Naive B cell (primary cell): ENCODE measurements around the gene KLF6. TPM values are rescaled to one million over a fixed set of nuclear protein-coding genes. Genes with fewer than 3 reads are reported as not detected.

Experiments used
- ATAC-seq, 2 donors: fragments of 150-1000 bp; cut with Tn5 transposase; 2 replicates each; pipeline ENCODE4 v1.10.0; 2021; ENCODE audit warnings: low read depth in 2 of 2, mild to moderate bottlenecking in 2 of 2, moderate library complexity in 2 of 2
- DNase-seq: peaks from one replicate; pipeline ENCODE4 v3.0.0; 2022
- H3K27ac Mint-ChIP-seq, 6 donors: one replicate each; pipeline ENCODE4 v1.8.0; 2020 to 2022; ENCODE audit warnings: mild to moderate bottlenecking in 6 of 6, mixed read lengths in 6 of 6, moderate library complexity in 5 of 6, inconsistent platforms in 2 of 6
- H3K27me3 Mint-ChIP-seq, 3 donors: one replicate each; pipeline ENCODE4 v1.8.0; 2021 to 2022; ENCODE audit warnings: mixed read lengths in 3 of 3, mild to moderate bottlenecking in 1 of 3
- H3K36me3 Mint-ChIP-seq, 2 donors: one replicate each; pipeline ENCODE4 v1.8.0; 2020 to 2022; ENCODE audit warnings: mixed read lengths in 2 of 2, inconsistent platforms in 1 of 2, mild to moderate bottlenecking in 1 of 2
- H3K4me1 Mint-ChIP-seq, 3 donors: one replicate each; pipeline ENCODE4 v1.8.0; 2020 to 2022; ENCODE audit warnings: mixed read lengths in 3 of 3, inconsistent platforms in 1 of 3, mild to moderate bottlenecking in 1 of 3, moderate library complexity in 1 of 3
- H3K4me3 Mint-ChIP-seq, 8 donors: one replicate each; pipeline ENCODE4 v1.8.0; 2020 to 2022; ENCODE audit warnings: mild to moderate bottlenecking in 8 of 8, mixed read lengths in 8 of 8, moderate library complexity in 8 of 8, inconsistent platforms in 2 of 8
- H3K9me3 Mint-ChIP-seq, 7 donors: one replicate each; pipeline ENCODE4 v1.8.0; 2020 to 2022; ENCODE audit warnings: mixed read lengths in 7 of 7, mild to moderate bottlenecking in 5 of 7, inconsistent platforms in 2 of 7, moderate library complexity in 1 of 7
- polyA plus RNA-seq, 6 donors: library from polyadenylated mRNA; unstranded; fragments of 300-500 nt; fragmentation: Illumina TruSeq; gene quantifications; one replicate each; pipeline ENCODE4 v1.2.3, GENCODE V29; 2021; ENCODE audit warnings: low read depth in 6 of 6

Gene KLF6
- 1,000 to 10,000 TPM in 1 of 6 donors, 100 to 1,000 TPM in 5; 316 to 1,111 (median 647) TPM for polyA plus RNA-seq

GRCh38 chr10:3784510-3785250, at the start of gene KLF6:
Gene KLF6, minus strand, starts transcription at chr10:3785209. Its CDS starts 195 bp downstream, at chr10:3785014.
- Mint-ChIP-seq H3K27me3 (no peaks in the 10 kb centered on the region), H3K36me3 (peaks cover 26 to 34% of the 10 kb centered on the region in 2 donors), H3K27ac (peak within 1 kb of the TSS; percentile 99 to 100 (median 99)), H3K9me3 (peaks cover 0 to 5% (median 1%) of the 10 kb centered on the region in 7 donors), H3K4me1 (peaks cover 48 to 52% (median 51%) of the 10 kb centered on the region in 3 donors), H3K4me3 (peak within 1 kb of the TSS; percentile 95 to 99 (median 98))
- DNase-seq (no peak), ATAC-seq (peak; percentile 7 to 9)

- peaks cover 4 to 29% (median 15%) of the 10 kb centered on the region in 3 donors for H3K4me1 Mint-ChIP-seq
- no peaks in the 10 kb centered on the region for H3K9me3 Mint-ChIP-seq
- peaks cover 0 to 5% (median 0%) of the 10 kb centered on the region in 3 donors for H3K27me3 Mint-ChIP-seq
- H3K36me3 Mint-ChIP-seq: no peaks in the 10 kb centered on the region
- no peak overlapping the region for H3K4me3 Mint-ChIP-seq
- peak overlapping the region in 1 of 6 donors; percentile 76 for H3K27ac Mint-ChIP-seq
- DNase-seq (no peak), ATAC-seq (no peak)
Measured at GRCh38 chr10:3834404-3834803, 49.4 kb upstream of the KLF6 start.

- no peaks in the 10 kb centered on the region for H3K9me3 Mint-ChIP-seq
- no peak overlapping the region for H3K27ac Mint-ChIP-seq
- H3K4me3 Mint-ChIP-seq: no peak overlapping the region
Measured at GRCh38 chr10:3833046-3833445, 48.0 kb upstream of the KLF6 start.

GRCh38 chr10:3832022-3832786, 47.2 kb upstream of the KLF6 start:
- ATAC-seq (no peak), DNase-seq (no peak)
- Mint-ChIP-seq H3K36me3 (no peaks in the 10 kb centered on the region), H3K4me1 (peaks cover 9 to 35% (median 25%) of the 10 kb centered on the region in 3 donors), H3K4me3 (no peak overlapping the region), H3K27me3 (peaks cover 0 to 5% (median 0%) of the 10 kb centered on the region in 3 donors), H3K9me3 (no peaks in the 10 kb centered on the region), H3K27ac (peak overlapping the region in 1 of 6 donors; percentile 28)

More at GRCh38 chr10:3833046-3833445, 48.0 kb upstream of the KLF6 start:
- DNase-seq (no peak), ATAC-seq (no peak)
- Mint-ChIP-seq H3K36me3 (no peaks in the 10 kb centered on the region), H3K4me1 (peaks cover 9 to 36% (median 26%) of the 10 kb centered on the region in 3 donors), H3K27me3 (peaks cover 0 to 5% (median 0%) of the 10 kb centered on the region in 3 donors)

- Mint-ChIP-seq H3K4me3 (no peak overlapping the region), H3K27ac (no peak overlapping the region)
Measured at GRCh38 chr10:3831608-3832007, 46.6 kb upstream of the KLF6 start.

GRCh38 chr10:3830946-3831345, 45.9 kb upstream of the KLF6 start:
- Mint-ChIP-seq H3K4me3 (no peak overlapping the region), H3K4me1 (peaks cover 9 to 26% (median 20%) of the 10 kb centered on the region in 3 donors), H3K27ac (no peak overlapping the region), H3K36me3 (no peaks in the 10 kb centered on the region), H3K9me3 (no peaks in the 10 kb centered on the region), H3K27me3 (peaks cover 0 to 5% (median 0%) of the 10 kb centered on the region in 3 donors)
- ATAC-seq (no peak), DNase-seq (no peak)

More at GRCh38 chr10:3831608-3832007, 46.6 kb upstream of the KLF6 start:
- no peaks in the 10 kb centered on the region for H3K9me3 Mint-ChIP-seq
- ATAC-seq: no peak
- no peaks in the 10 kb centered on the region for H3K36me3 Mint-ChIP-seq
- H3K27me3 Mint-ChIP-seq: peaks cover 0 to 5% (median 0%) of the 10 kb centered on the region in 3 donors
- DNase-seq: no peak
- peaks cover 9 to 33% (median 25%) of the 10 kb centered on the region in 3 donors for H3K4me1 Mint-ChIP-seq

GRCh38 chr10:3829156-3830050, 44.4 kb upstream of the KLF6 start:
- ATAC-seq (no peak), DNase-seq (no peak)
- H3K27me3 Mint-ChIP-seq: peaks cover 0 to 5% (median 0%) of the 10 kb centered on the region in 3 donors
- H3K36me3 Mint-ChIP-seq: no peaks in the 10 kb centered on the region
- peak overlapping the region; percentile 63 to 85 (median 74) for H3K4me3 Mint-ChIP-seq
- no peaks in the 10 kb centered on the region for H3K9me3 Mint-ChIP-seq
- H3K27ac Mint-ChIP-seq: peak overlapping the region; percentile 62 to 92 (median 78)
- H3K4me1 Mint-ChIP-seq: peaks cover 9 to 21% (median 19%) of the 10 kb centered on the region in 3 donors

GRCh38 chr10:3828404-3829155, 43.6 kb upstream of the KLF6 start:
- Mint-ChIP-seq H3K4me1 (peaks cover 9 to 21% (median 19%) of the 10 kb centered on the region in 3 donors), H3K4me3 (peak overlapping the region; percentile 63 to 85 (median 74)), H3K27ac (peak overlapping the region; percentile 40 to 91 (median 72)), H3K36me3 (no peaks in the 10 kb centered on the region), H3K9me3 (no peaks in the 10 kb centered on the region), H3K27me3 (no peaks in the 10 kb centered on the region)
- ATAC-seq (peak; percentile 40 to 58), DNase-seq (no peak)

GRCh38 chr10:3827768-3828403, 42.9 kb upstream of the KLF6 start:
- Mint-ChIP-seq H3K4me3 (peak overlapping the region; percentile 66 to 85 (median 74)), H3K9me3 (no peaks in the 10 kb centered on the region), H3K27ac (peak overlapping the region; percentile 6 to 86 (median 45)), H3K27me3 (no peaks in the 10 kb centered on the region), H3K4me1 (peaks cover 9 to 21% (median 19%) of the 10 kb centered on the region in 3 donors), H3K36me3 (no peaks in the 10 kb centered on the region)
- ATAC-seq (no peak), DNase-seq (no peak)

GRCh38 chr10:3827266-3827665, 42.3 kb upstream of the KLF6 start:
- H3K27ac Mint-ChIP-seq: no peak overlapping the region
- no peaks in the 10 kb centered on the region for H3K27me3 Mint-ChIP-seq
- ATAC-seq (no peak), DNase-seq (no peak)
- no peaks in the 10 kb centered on the region for H3K36me3 Mint-ChIP-seq
- peak overlapping the region in 1 of 8 donors; percentile 76 for H3K4me3 Mint-ChIP-seq
- H3K9me3 Mint-ChIP-seq: no peaks in the 10 kb centered on the region
- H3K4me1 Mint-ChIP-seq: peaks cover 9 to 19% (median 19%) of the 10 kb centered on the region in 3 donors

GRCh38 chr10:3825862-3826351, 40.9 kb upstream of the KLF6 start:
- Mint-ChIP-seq H3K4me1 (peaks cover 9 to 19% (median 18%) of the 10 kb centered on the region in 3 donors), H3K9me3 (no peaks in the 10 kb centered on the region), H3K27me3 (no peaks in the 10 kb centered on the region), H3K4me3 (no peak overlapping the region), H3K27ac (peak overlapping the region in 2 of 6 donors; percentile 45 to 59), H3K36me3 (no peaks in the 10 kb centered on the region)
- DNase-seq (no peak), ATAC-seq (no peak)

- DNase-seq (no peak), ATAC-seq (no peak)
- Mint-ChIP-seq H3K36me3 (no peaks in the 10 kb centered on the region), H3K4me3 (no peak overlapping the region), H3K27ac (peak overlapping the region in 2 of 6 donors; percentile 16 to 89), H3K4me1 (peaks cover 9 to 19% (median 18%) of the 10 kb centered on the region in 3 donors), H3K27me3 (no peaks in the 10 kb centered on the region), H3K9me3 (no peaks in the 10 kb centered on the region)
Measured at GRCh38 chr10:3825244-3825643, 40.2 kb upstream of the KLF6 start.
